GM12873 (cell line): ENCODE measurements around the gene NFYC.

Source experiments
- TF ChIP-seq, protein P1 (sequence below): IDR thresholded peaks from 2 replicates; pipeline ENCODE4 v1.5.1; 2012; ENCODE audit warnings: low read depth, mild to moderate bottlenecking, moderate library complexity, low read length, control low read depth; ENCODE audit not compliant: insufficient read depth; ENCODE audit errors: missing control alignments

Gene NFYC

DNA sequence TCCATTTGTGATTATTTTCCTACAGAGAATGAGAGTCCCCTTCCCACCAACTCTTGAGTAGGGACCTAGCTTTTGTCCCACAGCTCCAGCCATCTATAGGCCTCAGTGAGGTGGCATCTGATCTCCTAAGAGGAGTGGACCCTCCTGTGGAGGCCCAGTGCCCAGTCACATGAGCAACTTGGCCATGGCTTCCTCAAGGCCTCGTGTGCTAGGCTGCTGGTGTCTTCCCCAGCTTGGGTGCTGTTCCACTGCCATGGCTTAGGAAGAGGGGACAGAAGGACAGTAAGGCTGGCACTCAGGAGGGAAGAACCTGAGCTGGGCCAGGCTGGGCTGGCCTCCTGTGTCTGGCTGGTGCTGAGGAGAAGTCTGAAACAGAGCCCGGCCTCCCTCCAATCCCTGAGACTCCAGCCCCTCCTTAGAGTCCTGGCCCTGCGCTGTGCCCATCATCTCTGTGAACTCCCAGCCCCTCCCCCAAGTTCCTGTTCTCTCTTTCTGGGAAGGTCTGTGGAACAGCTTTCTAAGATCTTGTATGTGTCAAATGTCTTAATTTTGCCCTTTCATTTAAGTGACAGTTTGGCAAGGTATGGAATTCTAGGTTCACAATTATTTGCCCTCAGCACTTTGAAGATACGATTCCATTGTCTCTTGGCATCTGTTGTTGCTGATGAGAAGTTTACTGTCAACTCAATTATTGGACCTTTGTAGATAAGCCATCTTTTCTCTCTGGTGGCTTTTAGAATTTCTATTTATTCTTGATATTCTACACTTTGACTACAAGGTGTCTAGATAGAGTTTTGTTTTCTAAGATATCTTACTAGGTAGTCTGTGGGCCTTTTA lies 85.0 kb downstream of the NFYC start:
- TF ChIP-seq, protein P1, sequence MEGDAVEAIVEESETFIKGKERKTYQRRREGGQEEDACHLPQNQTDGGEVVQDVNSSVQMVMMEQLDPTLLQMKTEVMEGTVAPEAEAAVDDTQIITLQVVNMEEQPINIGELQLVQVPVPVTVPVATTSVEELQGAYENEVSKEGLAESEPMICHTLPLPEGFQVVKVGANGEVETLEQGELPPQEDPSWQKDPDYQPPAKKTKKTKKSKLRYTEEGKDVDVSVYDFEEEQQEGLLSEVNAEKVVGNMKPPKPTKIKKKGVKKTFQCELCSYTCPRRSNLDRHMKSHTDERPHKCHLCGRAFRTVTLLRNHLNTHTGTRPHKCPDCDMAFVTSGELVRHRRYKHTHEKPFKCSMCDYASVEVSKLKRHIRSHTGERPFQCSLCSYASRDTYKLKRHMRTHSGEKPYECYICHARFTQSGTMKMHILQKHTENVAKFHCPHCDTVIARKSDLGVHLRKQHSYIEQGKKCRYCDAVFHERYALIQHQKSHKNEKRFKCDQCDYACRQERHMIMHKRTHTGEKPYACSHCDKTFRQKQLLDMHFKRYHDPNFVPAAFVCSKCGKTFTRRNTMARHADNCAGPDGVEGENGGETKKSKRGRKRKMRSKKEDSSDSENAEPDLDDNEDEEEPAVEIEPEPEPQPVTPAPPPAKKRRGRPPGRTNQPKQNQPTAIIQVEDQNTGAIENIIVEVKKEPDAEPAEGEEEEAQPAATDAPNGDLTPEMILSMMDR, result no peak

DNA sequence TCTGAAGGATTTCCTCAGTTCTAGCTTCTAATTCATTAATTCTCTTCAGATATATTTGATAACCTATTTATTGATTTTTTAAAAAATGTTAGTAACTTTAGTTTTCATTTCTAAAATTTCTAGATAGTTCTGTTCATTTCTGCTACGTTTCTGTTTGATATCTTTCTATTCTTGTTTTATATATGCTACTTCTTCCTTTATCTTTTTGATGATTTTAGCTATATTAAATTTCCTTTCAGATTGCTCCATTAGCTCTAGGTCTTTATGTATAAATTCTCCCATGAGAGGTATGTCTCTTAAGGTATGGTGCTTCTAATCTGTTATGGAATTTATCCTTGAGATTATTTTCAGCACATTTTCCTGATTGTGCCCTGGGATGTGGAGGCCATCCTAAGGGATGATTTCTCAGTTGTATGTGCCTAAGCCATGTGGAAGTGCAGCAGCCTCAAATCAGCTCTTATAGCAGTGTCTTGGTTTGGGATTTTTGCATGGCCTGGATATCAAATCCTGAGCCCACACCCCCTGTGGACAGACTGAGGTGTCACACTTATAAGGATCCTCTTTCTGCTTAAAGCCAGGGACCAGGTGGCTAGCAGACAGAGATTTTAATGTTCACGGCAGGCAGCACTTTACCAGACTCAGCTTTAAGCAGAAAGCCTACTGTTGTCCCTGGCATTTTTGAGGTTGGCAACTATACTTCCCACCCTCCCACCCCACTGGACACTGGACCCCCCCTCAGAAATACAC lies 85.9 kb downstream of the NFYC start:
- TF ChIP-seq, protein P1, result no peak

DNA sequence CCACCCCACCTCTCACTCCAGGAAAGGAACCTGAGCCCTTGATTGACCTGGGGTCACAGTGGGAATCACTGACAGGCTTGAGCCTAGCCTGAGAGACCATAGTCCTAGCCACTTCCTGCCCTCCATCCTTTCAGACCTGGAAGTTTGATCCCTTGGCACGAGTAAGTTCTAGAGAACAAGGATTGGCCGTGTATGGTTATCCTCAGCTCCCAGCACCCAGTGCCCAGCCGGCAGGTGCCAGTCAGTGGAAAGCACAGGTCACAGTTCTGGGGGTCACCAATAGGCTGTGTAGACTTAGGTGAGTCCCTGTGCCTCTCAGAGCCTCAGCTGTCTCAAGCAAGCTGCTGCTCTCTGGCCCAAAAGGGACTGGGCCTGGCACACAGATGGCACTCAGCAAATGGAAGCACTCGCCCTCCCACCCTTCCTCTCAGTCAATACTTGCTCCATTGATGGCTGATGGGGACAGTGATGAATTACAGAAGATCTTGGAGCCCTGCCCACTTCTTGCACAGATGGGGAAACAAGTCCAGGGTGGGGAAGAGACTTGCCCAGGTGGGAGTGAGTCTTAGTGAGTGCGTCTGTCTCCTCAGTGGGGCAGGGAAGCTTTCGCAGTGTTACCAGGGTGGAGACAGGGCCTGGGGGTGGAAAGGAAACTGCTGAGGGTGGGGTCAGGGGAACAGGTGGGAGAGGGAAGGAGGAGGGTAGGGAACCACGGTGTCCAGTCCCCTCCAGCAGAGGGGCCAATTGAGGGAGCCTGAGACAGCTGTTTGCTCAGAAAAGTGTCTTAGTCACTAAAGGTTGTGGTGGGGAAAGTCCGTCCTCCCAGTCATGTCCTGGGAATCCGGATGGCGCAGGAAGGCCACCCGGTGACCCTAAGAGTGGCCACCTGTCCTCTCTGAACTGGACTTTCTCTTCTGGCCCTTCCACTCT lies 89.4 kb downstream of the NFYC start:
- TF ChIP-seq, protein P1, result no peak

DNA sequence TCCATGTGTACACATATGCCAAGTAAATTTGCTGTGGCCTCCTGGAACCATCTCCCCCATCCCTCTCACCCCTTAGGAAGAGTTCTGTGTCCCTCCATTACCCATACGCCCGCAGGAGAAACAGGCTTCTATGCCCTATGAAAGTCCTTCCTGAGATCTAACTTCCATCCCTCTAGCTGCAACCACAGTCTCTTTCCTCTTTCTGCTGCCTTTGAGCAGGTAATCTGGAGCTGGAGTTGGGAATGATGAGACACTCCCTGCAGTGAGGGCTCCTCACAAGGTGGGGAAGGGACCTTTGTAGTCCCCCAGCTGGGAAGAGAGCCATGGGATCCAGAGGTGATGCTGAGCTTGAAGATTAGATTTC lies 90.1 kb downstream of the NFYC start:
- TF ChIP-seq, protein P1, result no peak

DNA sequence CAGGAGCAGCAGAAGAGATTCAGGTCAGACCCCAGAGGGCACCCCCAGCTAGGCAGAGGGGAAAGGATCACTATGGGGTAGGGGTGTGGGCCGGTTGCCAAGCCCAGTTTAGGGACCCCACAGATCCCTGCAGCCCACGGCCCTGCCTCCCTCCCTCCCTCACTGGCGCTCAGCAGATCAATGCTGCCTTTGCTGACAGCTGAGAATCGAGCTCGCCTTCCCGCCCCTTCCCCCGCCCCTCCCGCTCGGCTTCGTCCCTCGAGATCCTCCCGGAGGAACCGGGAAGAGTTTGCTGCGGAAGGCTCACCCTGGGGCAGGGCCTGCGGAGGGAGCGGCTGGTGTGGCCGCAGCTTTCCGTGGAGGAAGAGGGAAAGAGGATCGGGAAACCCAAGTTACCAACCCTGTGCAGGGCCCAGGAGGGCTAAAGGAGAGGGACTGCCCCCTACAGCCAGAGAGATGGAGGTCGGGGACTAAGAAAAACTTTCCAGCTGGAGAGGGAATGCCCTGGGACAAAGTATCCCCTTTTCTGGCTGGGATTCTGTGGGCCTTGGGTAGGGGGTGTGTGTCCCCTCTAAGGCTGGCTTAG lies 91.0 kb downstream of the NFYC start:
- TF ChIP-seq, protein P1, result no peak

DNA sequence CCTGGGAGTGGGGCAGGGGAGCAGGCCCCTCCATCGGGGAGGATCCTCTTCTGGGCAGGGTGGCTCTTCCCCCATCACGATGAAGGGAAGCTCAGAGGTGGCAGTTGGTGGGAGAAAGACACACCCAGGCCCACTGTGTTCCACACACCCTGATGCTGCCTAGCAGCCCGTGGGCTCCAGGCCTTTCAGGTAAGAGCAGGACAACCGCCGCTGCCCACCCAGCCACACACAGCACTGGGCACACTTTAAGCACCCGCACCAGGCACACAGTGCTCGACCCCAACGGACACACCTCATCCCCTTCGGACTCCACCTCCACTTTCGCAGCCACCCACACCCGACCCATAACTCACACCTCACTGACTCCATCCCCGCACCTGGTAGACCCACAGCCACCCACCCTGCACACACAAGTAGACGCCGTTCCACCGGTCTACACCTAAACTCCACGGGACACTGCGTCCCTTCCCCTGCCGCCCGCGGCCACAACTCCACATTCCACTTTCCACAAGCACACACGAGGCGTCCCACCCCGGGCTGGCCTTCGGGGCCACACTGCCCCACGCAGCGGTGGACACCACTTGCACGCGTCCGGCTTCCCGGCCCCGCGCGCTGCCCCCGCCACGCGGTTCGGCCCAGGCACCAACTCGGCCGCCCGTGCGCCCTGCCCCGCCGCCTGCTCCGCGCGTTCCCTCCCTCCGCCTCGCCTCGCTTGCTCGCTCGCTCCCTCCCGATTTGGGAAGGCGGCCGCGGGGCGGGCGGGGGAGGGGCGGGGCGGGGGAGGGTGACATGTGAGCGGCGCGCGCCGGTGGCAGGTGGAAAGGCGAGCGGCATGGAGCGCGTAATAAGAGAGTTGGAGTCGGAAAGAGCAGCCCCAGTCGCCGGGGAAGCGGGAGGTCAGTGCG lies 91.7 kb downstream of the NFYC start, which contains the start of gene KCNQ4:
TSS of gene KCNQ4 (plus strand) at position 787 of the 905 bp plus-strand sequence. CDS start 307 bp downstream, outside the sequence.
- TF ChIP-seq, protein P1, result no peak
